Measurements from ENCODE around the gene RPS18. TPM values are rescaled to one million over a fixed set of nuclear protein-coding genes. Genes with fewer than 3 reads are reported as not detected.
"Not testable (repeated sequence)": the region's sequence is repeated elsewhere in the genome, so short reads cannot be mapped to it uniquely, and the experiment has no call there.

RPS18 gene
- 10,287 TPM for total RNA-seq

- DNase-seq (ENCODE audit: low read depth in 2 of 3, low spot score in 2 of 3), result peak; percentile 93 to 99 (median 98)
Measured at GRCh38 chr6:33271468-33272274, at the start of gene RPS18, which contains the start of gene VPS52. Gene RPS18 (plus strand): TSS chr6:33272075. CDS start chr6:33272120, 45 bp downstream. Gene VPS52 (minus strand): TSS chr6:33271876. CDS start chr6:33271675, 201 bp downstream.

GRCh38 chr6:33226503-33227120, 45.3 kb upstream of the RPS18 start:
- DNase-seq (ENCODE audit: low read depth in 2 of 3, low spot score in 2 of 3), result not testable (repeated sequence)

- DNase-seq (ENCODE audit: low read depth in 2 of 3, low spot score in 2 of 3), result no peak
Measured at GRCh38 chr6:33235221-33235634, 36.6 kb upstream of the RPS18 start.

GRCh38 chr6:33236328-33236727, 35.5 kb upstream of the RPS18 start:
- no peak for DNase-seq (ENCODE audit: low read depth in 2 of 3, low spot score in 2 of 3)

GRCh38 chr6:33236852-33237251, 35.0 kb upstream of the RPS18 start:
- DNase-seq (ENCODE audit: low read depth in 2 of 3, low spot score in 2 of 3), result no peak

- DNase-seq (ENCODE audit: low read depth in 2 of 3, low spot score in 2 of 3), result no peak
Measured at GRCh38 chr6:33237741-33238140, 34.1 kb upstream of the RPS18 start.

- DNase-seq (ENCODE audit: low read depth in 2 of 3, low spot score in 2 of 3), result no peak
Measured at GRCh38 chr6:33241968-33242367, 29.9 kb upstream of the RPS18 start.

GRCh38 chr6:33243476-33243875, 28.4 kb upstream of the RPS18 start:
- no peak for DNase-seq (ENCODE audit: low read depth in 2 of 3, low spot score in 2 of 3)

- DNase-seq (ENCODE audit: low read depth in 2 of 3, low spot score in 2 of 3), result peak; percentile 79 to 91 (median 83)
Measured at GRCh38 chr6:33247977-33248642, 23.8 kb upstream of the RPS18 start.

- DNase-seq (ENCODE audit: low read depth in 2 of 3, low spot score in 2 of 3), result peak in 1 of 3 donors; percentile 48
Measured at GRCh38 chr6:33248643-33248931, 23.3 kb upstream of the RPS18 start.

GRCh38 chr6:33248932-33249731, 22.7 kb upstream of the RPS18 start:
- DNase-seq (ENCODE audit: low read depth in 2 of 3, low spot score in 2 of 3), result peak; percentile 88 to 100 (median 99)

GRCh38 chr6:33249732-33250630, 21.9 kb upstream of the RPS18 start:
- no peak for DNase-seq (ENCODE audit: low read depth in 2 of 3, low spot score in 2 of 3)

- no peak for DNase-seq (ENCODE audit: low read depth in 2 of 3, low spot score in 2 of 3)
Measured at GRCh38 chr6:33250731-33251130, 21.1 kb upstream of the RPS18 start.

GRCh38 chr6:33251395-33252012, 20.4 kb upstream of the RPS18 start:
- DNase-seq (ENCODE audit: low read depth in 2 of 3, low spot score in 2 of 3), result no peak

GRCh38 chr6:33252759-33253158, 19.1 kb upstream of the RPS18 start:
- DNase-seq (ENCODE audit: low read depth in 2 of 3, low spot score in 2 of 3), result no peak

- DNase-seq (ENCODE audit: low read depth in 2 of 3, low spot score in 2 of 3), result no peak
Measured at GRCh38 chr6:33254591-33254990, 17.3 kb upstream of the RPS18 start.

GRCh38 chr6:33259032-33259431, 12.8 kb upstream of the RPS18 start:
- DNase-seq (ENCODE audit: low read depth in 2 of 3, low spot score in 2 of 3), result no peak

GRCh38 chr6:33262490-33262889, 9.4 kb upstream of the RPS18 start:
- DNase-seq (ENCODE audit: low read depth in 2 of 3, low spot score in 2 of 3), result not testable (repeated sequence)

- no peak for DNase-seq (ENCODE audit: low read depth in 2 of 3, low spot score in 2 of 3)
Measured at GRCh38 chr6:33264015-33264414, 7.9 kb upstream of the RPS18 start.
